ENCODE measurements around the gene TIPRL.
"Not testable (repeated sequence)": the region's sequence is repeated elsewhere in the genome, so short reads cannot be mapped to it uniquely, and the experiment has no call there.

Gene TIPRL

GRCh38 chr1:168178638-168179437, at the start of gene TIPRL:
TSS of gene TIPRL (plus strand) at chr1:168178962. CDS start at chr1:168179078, 116 bp downstream.
- peak; percentile 99 for DNase-seq

DNA sequence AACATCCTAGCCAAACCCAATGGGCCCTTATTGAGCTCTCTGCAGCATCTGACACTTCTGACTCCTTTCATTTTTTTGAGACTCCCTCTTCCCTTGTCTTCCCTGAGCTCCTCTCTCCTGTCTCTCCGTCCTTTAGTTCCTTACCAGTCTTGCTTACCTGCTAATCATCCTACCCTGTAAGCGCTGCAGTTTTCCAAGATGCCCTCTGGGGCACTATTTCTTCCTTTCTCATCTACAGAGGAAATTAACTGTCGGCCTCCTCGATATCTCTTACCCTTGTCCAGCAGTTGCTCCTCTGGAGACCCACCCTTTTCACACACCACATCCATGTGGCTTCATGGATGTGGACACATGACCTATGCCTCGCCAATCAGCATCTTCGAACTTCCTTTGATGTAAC, 48.8 kb upstream of the TIPRL start:
- no peak for DNase-seq

DNA sequence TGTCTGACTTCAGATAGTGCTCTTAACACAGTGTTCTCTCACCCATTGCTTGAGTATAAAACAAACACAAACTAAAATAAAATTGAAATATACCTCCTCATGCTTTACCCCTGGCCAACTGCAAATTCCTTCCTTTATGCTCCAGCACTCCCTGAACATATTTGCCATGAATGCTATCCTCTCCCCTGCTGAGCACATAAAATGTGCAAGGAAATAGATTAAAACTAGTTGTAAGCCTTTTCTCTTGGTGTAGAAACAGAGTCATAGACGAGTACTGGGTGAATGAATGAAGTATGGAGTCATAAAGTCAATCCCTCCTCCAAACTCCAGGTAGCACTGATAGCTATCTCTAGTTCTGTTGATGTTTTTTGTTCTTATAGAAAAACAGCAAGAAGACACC, 44.6 kb upstream of the TIPRL start:
- DNase-seq = no peak

DNA sequence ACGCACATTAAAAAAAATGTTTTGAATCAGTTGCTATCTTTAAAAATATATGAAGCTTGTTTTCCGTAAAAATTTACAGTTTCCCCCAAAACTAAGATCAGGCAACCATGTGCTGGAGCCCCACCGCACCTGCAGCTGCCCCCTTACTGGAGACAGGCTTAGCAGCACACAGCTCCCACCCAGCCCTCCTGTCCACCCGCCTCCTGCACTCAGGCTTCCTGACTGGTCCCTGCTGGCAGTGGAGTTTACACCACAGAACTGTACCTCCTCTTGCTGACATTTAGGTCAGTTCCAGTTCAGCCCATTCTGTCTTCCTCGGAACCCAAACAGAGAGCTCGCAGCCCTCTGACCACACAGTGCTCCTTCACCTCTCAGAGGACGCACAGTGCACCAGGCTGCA, 44.1 kb upstream of the TIPRL start:
- no peak for DNase-seq

GRCh38 chr1:168135116-168135920, 43.4 kb upstream of the TIPRL start:
- no peak for DNase-seq

- DNase-seq = no peak
Observed at GRCh38 chr1:168135921-168136708, 42.6 kb upstream of the TIPRL start.

DNA sequence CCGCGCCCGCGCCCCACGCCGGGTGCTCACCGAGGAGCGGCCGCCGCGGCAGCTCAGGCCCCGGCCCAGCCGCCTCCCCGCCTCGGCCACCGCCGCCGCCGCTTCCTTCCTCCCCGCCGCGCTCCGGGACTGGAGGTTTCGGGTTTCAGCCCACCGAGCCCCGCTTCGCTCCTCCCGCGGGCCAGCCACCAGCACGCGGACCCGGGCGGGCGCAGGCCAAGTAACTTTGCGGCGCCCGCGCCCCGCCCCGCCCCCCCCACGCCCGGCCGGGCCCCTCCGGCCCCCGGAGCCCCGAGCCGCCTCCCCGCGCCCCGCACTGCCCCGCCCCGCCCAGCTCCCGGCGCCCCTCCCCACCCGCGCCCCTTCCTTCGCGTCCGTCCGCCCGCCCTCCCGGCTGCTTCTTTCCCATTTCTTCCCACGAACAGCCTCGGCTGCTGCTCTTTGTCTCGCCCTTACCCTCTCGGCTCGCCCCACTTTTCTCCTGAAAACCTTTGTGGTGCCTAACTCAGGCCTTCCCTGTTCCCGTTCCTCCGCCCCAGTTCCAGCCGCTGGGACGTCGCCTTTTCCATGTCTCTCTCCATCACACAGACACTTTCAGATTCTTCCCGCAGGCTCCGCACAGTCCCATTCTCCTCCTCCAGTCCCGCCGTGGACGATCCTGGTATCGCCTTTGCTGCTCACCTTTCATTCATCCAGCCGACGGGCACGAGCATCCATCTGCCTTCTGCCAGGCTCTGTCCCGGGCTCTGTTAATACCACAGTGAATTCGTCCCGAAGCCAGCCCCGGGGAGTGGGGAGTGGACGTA, 41.9 kb upstream of the TIPRL start, which contains the start of gene GPR161:
TSS of gene GPR161 (minus strand) at position 222 of the 806 bp plus-strand sequence. CDS start 32,080 bp downstream, outside the sequence.
- no peak for DNase-seq

DNA sequence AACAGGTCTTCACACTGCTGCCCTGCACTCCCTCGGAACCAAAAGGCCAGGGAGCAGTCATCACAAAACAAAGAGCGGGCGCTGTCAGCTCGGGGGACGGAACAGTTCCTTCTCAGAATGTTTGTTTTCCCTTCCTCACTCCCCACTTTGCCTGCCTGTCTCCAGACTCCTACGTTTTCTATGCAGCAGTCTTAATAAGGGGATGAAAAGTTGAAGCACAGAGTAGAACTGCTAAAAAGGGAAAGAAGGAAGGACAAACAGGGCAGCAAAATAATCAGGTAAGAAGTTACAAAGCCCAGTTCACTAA, 41.3 kb upstream of the TIPRL start:
- no peak for DNase-seq

DNA sequence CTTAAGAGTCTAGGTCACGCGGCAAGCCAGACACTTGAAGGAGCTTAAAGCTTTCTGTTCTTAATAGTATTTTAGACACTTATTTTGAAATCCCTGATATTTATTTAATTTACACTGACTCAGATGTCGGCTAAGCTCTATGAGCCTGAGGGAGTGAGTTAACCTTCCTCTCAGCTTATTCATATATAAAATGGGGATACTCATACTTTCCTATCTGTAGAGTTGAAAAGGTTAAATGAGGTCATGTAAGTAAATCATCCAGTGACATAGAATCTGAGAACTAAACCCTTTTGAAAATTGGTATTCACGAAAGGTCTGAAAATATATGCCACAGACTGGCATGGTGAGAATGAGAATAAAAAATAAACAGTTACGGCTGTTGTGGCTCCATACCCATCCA, 40.6 kb upstream of the TIPRL start:
- DNase-seq = no peak

GRCh38 chr1:168139070-168139469, 39.7 kb upstream of the TIPRL start:
- no peak for DNase-seq

DNA sequence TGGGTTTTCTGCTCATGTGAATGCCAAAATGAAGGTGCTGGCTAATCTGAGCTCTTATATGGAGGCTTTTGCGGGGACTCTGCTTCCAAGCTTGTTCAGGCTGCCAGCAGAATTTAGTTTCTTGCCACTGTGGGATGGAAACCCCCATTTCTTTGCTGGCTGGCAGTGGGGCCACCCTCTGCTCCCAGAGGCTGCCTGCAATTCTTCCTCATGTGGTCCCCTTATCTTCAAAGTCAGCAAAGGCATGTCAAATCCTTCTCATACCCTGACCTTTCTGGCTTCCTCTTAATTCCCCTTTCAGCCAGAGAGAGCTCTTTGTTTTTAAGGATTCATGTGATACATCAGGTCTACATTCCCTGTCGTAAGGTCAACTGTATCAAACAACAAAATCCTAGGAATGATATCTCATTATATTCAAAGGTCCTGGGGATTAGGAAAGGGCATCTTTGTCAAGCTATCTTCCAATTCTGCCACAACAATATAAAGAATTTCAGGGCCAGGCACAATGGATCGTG, 36.8 kb upstream of the TIPRL start:
- DNase-seq = no peak

DNA sequence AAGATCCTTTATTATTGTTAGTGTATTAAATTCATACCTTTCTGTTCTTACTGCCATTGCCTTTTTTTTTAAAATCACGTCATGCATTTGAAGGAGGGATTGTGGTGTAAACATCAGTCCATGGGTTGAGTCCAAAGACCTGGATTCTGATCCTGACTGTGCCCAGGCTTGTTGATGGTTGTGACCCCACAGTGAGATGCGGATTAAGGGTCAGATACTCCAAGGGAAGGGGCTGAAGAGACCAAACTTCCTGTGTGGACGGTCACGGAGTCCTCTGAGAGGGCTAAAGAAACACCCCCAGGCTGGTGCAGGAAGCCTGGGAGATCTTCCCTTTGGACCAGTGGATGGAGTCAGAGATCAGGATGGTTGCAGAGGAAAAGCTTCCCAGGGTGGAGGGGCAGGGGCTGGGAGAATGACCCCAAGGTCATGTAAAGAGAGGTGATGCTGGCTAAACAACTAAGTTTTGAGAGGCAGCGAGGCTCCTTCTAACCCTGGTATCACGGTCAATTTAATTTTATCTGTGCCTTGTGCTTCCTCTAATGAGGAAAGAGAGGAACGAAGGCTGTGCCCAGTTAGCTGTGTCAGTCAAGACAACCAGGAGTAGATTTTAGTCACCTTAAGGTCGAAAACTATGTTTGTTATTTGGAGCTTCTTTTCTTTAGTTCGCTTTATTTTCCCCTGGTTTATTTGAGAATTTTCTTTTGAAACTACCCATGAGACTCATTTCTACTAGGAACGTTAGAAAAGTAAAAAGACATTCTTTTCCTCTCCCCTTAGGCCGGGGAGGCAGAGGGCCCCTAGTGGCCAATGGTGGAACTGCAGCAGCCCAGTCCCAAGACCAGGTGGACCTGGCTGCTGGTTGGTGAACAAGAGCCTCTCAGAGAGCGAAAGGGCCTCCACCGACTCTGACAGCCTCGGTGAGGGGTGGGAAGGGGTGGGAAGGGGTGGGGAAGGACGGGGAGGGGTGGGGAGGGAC, 33.3 kb upstream of the TIPRL start:
- peak; percentile 25 for DNase-seq

GRCh38 chr1:168146160-168146539, 32.6 kb upstream of the TIPRL start:
- DNase-seq = no peak

GRCh38 chr1:168146626-168147025, 32.1 kb upstream of the TIPRL start:
- DNase-seq = no peak

DNA sequence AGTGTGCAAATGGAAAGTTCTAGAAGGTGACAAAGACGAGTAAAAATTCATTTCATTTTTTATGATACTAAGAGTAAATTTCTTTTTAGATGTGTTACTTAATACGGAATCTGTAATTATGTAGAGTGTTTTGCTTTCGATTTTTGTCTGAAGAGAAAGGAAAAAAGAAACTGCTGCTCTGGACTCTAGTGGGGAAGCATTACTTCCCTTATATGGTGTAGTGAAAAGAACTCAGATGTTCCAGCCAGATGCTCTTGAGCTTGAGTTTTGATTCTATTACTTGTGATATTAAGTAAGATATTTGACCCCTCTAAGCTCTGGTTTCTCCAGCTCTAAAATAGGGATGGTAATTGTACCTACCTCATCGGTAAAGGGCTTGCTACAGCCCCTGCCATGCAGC, 29.8 kb upstream of the TIPRL start:
- DNase-seq = no peak

DNA sequence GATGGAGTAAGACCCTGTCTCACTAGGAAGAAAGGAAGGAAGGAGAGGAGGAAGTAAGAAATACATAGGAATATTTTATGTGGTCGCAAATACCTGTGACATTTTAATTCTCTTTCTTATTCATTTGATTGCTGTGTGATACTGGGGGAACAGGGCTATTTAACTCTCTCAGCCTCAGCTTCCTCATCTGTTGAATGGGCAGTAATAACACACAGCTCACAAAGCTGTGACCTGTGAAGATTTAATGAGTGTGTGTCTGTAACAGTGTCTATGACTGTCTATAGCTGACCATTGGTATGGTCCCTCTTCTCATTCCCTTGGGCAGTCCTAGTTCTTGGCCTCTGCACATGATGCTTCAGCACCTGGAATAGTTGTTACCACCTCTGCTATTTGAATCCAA, 28.5 kb upstream of the TIPRL start:
- no peak for DNase-seq

DNA sequence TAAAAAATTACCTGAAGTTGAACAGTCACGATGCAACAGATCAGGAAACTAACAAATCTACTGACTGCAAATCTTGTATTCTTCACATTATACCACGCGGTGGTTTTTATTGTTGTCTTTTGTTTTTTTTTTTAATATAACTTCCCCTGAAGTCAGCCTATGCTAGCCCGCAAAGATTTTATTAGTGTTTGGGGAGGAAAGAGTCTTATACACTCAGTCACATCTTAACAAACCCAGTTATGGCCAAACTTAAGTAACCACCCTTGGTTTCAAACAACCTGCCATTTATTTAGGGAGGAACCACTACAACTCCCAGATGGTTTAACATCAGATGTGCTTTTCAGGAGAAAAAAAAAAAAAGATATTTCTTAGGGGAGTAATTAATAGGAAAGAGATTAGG, 26.8 kb upstream of the TIPRL start:
- no peak for DNase-seq

- not testable (repeated sequence) for DNase-seq
Observed at GRCh38 chr1:168154707-168155106, 24.1 kb upstream of the TIPRL start.

DNA sequence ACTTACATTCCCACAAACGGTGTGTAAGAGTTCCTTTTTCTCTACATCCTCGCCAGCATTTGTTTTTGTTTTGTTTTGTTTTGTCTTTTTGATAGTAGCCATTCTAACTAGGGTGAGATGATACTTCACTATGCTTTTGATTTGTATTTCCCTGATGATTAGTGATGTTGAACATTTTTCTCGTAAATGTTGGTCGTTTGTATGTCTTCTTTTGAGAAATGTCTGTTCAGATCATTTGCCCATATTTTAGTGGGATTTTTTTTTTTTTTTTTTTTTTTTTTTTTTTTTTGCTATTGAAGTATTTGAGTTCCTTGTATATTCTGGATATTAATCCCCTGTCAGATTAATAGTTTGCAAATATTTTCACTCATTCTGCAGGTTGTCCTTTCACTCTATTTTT, 22.9 kb upstream of the TIPRL start:
- DNase-seq = no peak

GRCh38 chr1:168157638-168158037, 21.1 kb upstream of the TIPRL start:
- no peak for DNase-seq

- no peak for DNase-seq
Observed at GRCh38 chr1:168159251-168159650, 19.5 kb upstream of the TIPRL start.

Measured in NCI-H446 treated with DMSO at 0.1 percent for 48 hours (cell line).